Lower leg skin (tissue), 3 donors: ENCODE results near the gene NR2E1.

Source experiments
- CTCF ChIP-seq, 3 donors: fragments of 450-650 bp; IDR thresholded peaks; one replicate each; pipeline ENCODE4 v1.5.1; 2016; ENCODE audit warnings: antibody characterized with exemption in 3 of 3, mild to moderate bottlenecking in 3 of 3, moderate library complexity in 2 of 3
- POLR2A ChIP-seq, 2 donors: fragments of 450-650 bp; IDR thresholded peaks; one replicate each; pipeline ENCODE4 v1.6.1; 2016 to 2017; ENCODE audit warnings: antibody characterized with exemption in 2 of 2, mild to moderate bottlenecking in 1 of 2, moderate library complexity in 1 of 2

- TF ChIP-seq CTCF (IDR thresholded peaks at IDR 0.05) = no peak
- TF ChIP-seq POLR2A (IDR thresholded peaks at IDR 0.05) = no peak
Measured at GRCh38 chr6:108200186-108200585, 34.4 kb downstream of the NR2E1 start.
